GM23248 (cell line): ENCODE results near the gene SMYD3. TPM values are rescaled to one million over a fixed set of nuclear protein-coding genes. Genes with fewer than 3 reads are reported as not detected.
A peak's percentile ranks its signal among the peaks of the same experiment; 100 is the strongest.

Experiments used
- DNase-seq: peaks from one replicate; pipeline ENCODE4 v3.0.0-alpha.2; 2015
- H2AFZ ChIP-seq: fragments of 200-600 bp; sonication (generic); 2 replicates; pipeline ENCODE4 v1.6.1; 2016; ENCODE audit warnings: antibody characterized with exemption
- H3F3A ChIP-seq: fragments of 200-600 bp; sonication (generic); 2 replicates; pipeline ENCODE4 v1.6.1; 2016; ENCODE audit warnings: mild to moderate bottlenecking, antibody characterized with exemption, mixed run types; ENCODE audit not compliant: insufficient read depth
- H3K27ac ChIP-seq: fragments of 200-600 bp; sonication (generic); 2 replicates; pipeline ENCODE4 v1.5.1; 2016; ENCODE audit warnings: mild to moderate bottlenecking
- H3K27me3 ChIP-seq: fragments of 200-600 bp; sonication (generic); replicated peaks from 2 replicates; pipeline ENCODE4 v1.6.1; 2016; ENCODE audit warnings: mild to moderate bottlenecking; ENCODE audit not compliant: insufficient read depth
- H3K36me3 ChIP-seq: fragments of 200-600 bp; sonication (generic); 2 replicates; pipeline ENCODE4 v1.6.1; 2016; ENCODE audit warnings: low read depth, mild to moderate bottlenecking
- H3K4me1 ChIP-seq: fragments of 200-600 bp; sonication (generic); 2 replicates; pipeline ENCODE4 v1.6.1; 2016; ENCODE audit warnings: mild to moderate bottlenecking; ENCODE audit not compliant: insufficient read depth
- H3K4me2 ChIP-seq: fragments of 200-600 bp; sonication (generic); one replicate; pipeline ENCODE4 v1.6.1; 2016; ENCODE audit warnings: mild to moderate bottlenecking; ENCODE audit not compliant: unreplicated experiment
- H3K4me3 ChIP-seq: fragments of 200-600 bp; sonication (generic); 2 replicates; pipeline ENCODE4 v1.5.1; 2016; ENCODE audit warnings: mild to moderate bottlenecking
- H3K79me2 ChIP-seq: fragments of 200-600 bp; sonication (generic); 2 replicates; pipeline ENCODE4 v1.6.1; 2016; ENCODE audit warnings: mild to moderate bottlenecking; ENCODE audit not compliant: insufficient read depth
- H3K9ac ChIP-seq: fragments of 200-600 bp; sonication (generic); 2 replicates; pipeline ENCODE4 v1.6.1; 2016; ENCODE audit warnings: mild to moderate bottlenecking
- H3K9me2 ChIP-seq: fragments of 200-600 bp; sonication (generic); 2 replicates; pipeline ENCODE4 v1.6.1; 2016; ENCODE audit warnings: mixed run types, mild to moderate bottlenecking, moderate library complexity; ENCODE audit not compliant: insufficient read depth
- H3K9me3 ChIP-seq: fragments of 200-600 bp; sonication (generic); one replicate; pipeline ENCODE4 v1.6.1; 2017; ENCODE audit warnings: low read depth
- H4K20me1 ChIP-seq: fragments of 200-600 bp; sonication (generic); 2 replicates; pipeline ENCODE4 v1.6.0; 2016; ENCODE audit not compliant: insufficient read depth
- EZH2 ChIP-seq: fragments of 200-600 bp; sonication (generic); IDR thresholded peaks from 2 replicates; pipeline ENCODE4 v1.6.1; 2018; ENCODE audit warnings: antibody characterized with exemption, mild to moderate bottlenecking; ENCODE audit not compliant: insufficient read depth, poor library complexity, severe bottlenecking
- EZH2phosphoT487 ChIP-seq: fragments of 200-600 bp; sonication (generic); IDR thresholded peaks from 2 replicates; pipeline ENCODE4 v1.6.1; 2018; ENCODE audit warnings: antibody characterized with exemption, moderate library complexity, mild to moderate bottlenecking, low read depth; ENCODE audit not compliant: insufficient read depth
- WGBS, 2 experiments: methylation state at CpG; one replicate each; pipeline ENCODE4 v1.1.6; 2015 to 2017; ENCODE audit warnings: low lambda C conversion rate in 2 of 2, low coverage in 1 of 2; ENCODE audit errors: missing lambda C conversion rate in 2 of 2; 5-methylcytosine and 5-hydroxymethylcytosine counted together
- in situ Hi-C: fragments of 300-500 bp; cut with MboI; formaldehyde crosslinking; loops from 2 replicates; pipeline ENCODE4 v1.15.0; 2020
- polyA plus RNA-seq: library from polyadenylated mRNA; unstranded; fragments of >200 nt; fragmentation: Nextera tagmentation; extraction: Ambion mirVana; gene quantifications from 2 replicates; pipeline ENCODE4 v1.2.1, GENCODE V29; 2016
- total RNA-seq: library from RNA; depleted of rRNA; stranded (reverse); fragments of >200 nt; shearing (Covaris generic); gene quantifications from 2 replicates; pipeline ENCODE4 v1.2.3, GENCODE V29; 2014

Gene SMYD3
- total and polyA plus RNA-seq, 2 experiments from 2014 or later = 32.1 to 44.8 TPM

- Histone ChIP-seq H3K79me2 (no peaks in the 10 kb centered on the region), H3K4me3 (peak overlapping the region; percentile 45; the same call in 1 of the 2 replicates), H2AFZ (no peak overlapping the region), H3K9me2 (no peaks in the 10 kb centered on the region), H3K36me3 (no peaks in the 10 kb centered on the region), H3K4me1 (peaks cover 22% of the 10 kb centered on the region), H3K27ac (peak overlapping the region; percentile 70), H4K20me1 (no peaks in the 10 kb centered on the region), H3K27me3 (no peaks in the 10 kb centered on the region), H3F3A (peaks cover 25% of the 10 kb centered on the region), H3K9me3 (no peaks in the 10 kb centered on the region), H3K9ac (peak overlapping the region; percentile 21; the same call in 1 of the 2 replicates), H3K4me2 (peak overlapping the region; percentile 76)
- WGBS, 2 experiments = 25 to 38% methylated on average over 2 of the region's 2 CpGs
- TF ChIP-seq EZH2phosphoT487 (no peak), EZH2 (no peak)
- in situ Hi-C loops = no loop called here
- DNase-seq = no peak
These were observed 519.9 kb downstream of the SMYD3 start for GRCh38 chr1:245987219-245987545.

- H3K27ac ChIP-seq = peak overlapping the region; percentile 70
- peak overlapping the region; percentile 45 for H3K4me3 ChIP-seq
- H3F3A ChIP-seq = peaks cover 25% of the 10 kb centered on the region
- H4K20me1 ChIP-seq = no peaks in the 10 kb centered on the region
- no peak overlapping the region for H2AFZ ChIP-seq
- no peaks in the 10 kb centered on the region for H3K27me3 ChIP-seq
- TF ChIP-seq EZH2phosphoT487 (no peak), EZH2 (no peak)
- H3K9ac ChIP-seq = peak overlapping the region; percentile 21; the same call in 1 of the 2 replicates
- peaks cover 22% of the 10 kb centered on the region for H3K4me1 ChIP-seq
- H3K79me2 ChIP-seq = no peaks in the 10 kb centered on the region
- in situ Hi-C loops = no loop called here
- 1 to 2% methylated on average over 12 of the region's 12 CpGs for WGBS, 2 experiments
- H3K9me2 ChIP-seq = no peaks in the 10 kb centered on the region
- DNase-seq = peak; percentile 87
- H3K36me3 ChIP-seq = no peaks in the 10 kb centered on the region
- peak overlapping the region; percentile 76 for H3K4me2 ChIP-seq
- no peaks in the 10 kb centered on the region for H3K9me3 ChIP-seq
These were observed 520.5 kb downstream of the SMYD3 start for GRCh38 chr1:245986404-245987218.

- peaks cover 22% of the 10 kb centered on the region for H3K4me1 ChIP-seq
- H3K36me3 ChIP-seq = no peaks in the 10 kb centered on the region
- H3K9me3 ChIP-seq = no peaks in the 10 kb centered on the region
- H3K79me2 ChIP-seq = no peaks in the 10 kb centered on the region
- H2AFZ ChIP-seq = no peak overlapping the region
- TF ChIP-seq EZH2 (no peak), EZH2phosphoT487 (no peak)
- no peak overlapping the region for H3K4me3 ChIP-seq
- no peak for DNase-seq
- H3K9ac ChIP-seq = no peak overlapping the region
- 90 to 91% methylated on average over 7 of the region's 7 CpGs for WGBS, 2 experiments
- H3K9me2 ChIP-seq = no peaks in the 10 kb centered on the region
- no peak overlapping the region for H3K27ac ChIP-seq
- in situ Hi-C loops = no loop called here
- no peaks in the 10 kb centered on the region for H3K27me3 ChIP-seq
- no peaks in the 10 kb centered on the region for H4K20me1 ChIP-seq
- peaks cover 25% of the 10 kb centered on the region for H3F3A ChIP-seq
- H3K4me2 ChIP-seq = no peak overlapping the region
These were observed 522.5 kb downstream of the SMYD3 start for GRCh38 chr1:245984390-245985155.

- Histone ChIP-seq H3K4me2 (no peak overlapping the region), H2AFZ (no peak overlapping the region), H3K9me3 (no peaks in the 10 kb centered on the region), H3K9me2 (no peaks in the 10 kb centered on the region), H3K27ac (no peak overlapping the region), H4K20me1 (no peaks in the 10 kb centered on the region), H3K36me3 (no peaks in the 10 kb centered on the region), H3K9ac (no peak overlapping the region), H3K4me1 (peaks cover 33% of the 10 kb centered on the region), H3K27me3 (no peaks in the 10 kb centered on the region), H3K4me3 (no peak overlapping the region), H3K79me2 (no peaks in the 10 kb centered on the region), H3F3A (peaks cover 25% of the 10 kb centered on the region)
- in situ Hi-C loops = no loop called here
- no peak for DNase-seq
- TF ChIP-seq EZH2phosphoT487 (no peak), EZH2 (no peak)
- WGBS, 2 experiments = 79 to 83% methylated on average over 7 of the region's 7 CpGs
These were observed 523.6 kb downstream of the SMYD3 start for GRCh38 chr1:245983294-245983967.
